ENCODE results near the gene MRPS23. TPM values are rescaled to one million over a fixed set of nuclear protein-coding genes. Genes with fewer than 3 reads are reported as not detected.

MRPS23 gene
- total RNA-seq, 3 donors from 2014 or later (not counting 1 experiment from before 2014, with no cell fraction given), result 12.8 to 17.3 (median 17.2) TPM

DNA sequence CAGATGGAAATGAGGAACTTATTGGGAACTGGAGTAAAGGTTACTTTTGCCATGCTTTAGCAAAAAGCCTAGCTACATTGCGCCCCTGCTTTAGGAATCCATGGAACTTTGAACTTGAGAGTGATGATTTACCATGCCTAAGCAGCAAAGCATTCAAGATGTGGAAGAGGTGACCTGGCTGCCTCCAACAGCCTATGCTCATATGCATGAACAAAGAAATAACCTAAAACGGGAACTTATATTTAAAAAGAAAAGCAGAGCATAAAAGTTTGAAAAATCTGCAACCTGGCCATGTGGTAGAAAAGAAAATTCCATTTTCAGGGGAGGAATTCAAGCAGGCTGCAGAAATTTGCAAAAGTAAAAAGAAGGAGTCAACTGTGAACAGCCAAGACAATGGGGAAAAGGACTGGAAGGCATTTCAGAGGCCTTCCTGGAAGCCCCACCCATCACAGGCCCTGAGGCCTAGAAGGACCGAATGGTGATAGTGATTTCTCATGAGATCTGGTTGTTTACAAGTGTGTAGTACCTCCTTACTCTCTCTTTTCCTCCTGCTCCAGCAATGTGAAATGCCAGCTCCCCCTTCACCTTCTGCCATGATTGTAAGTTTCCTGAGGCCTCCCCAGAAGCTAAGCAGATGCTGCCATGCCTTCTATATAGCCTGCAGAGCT is 48.7 kb downstream of the MRPS23 start:
- H3K27me3 Mint-ChIP-seq (ENCODE audit: low read depth in 2 of 2), result peaks cover 2 to 5% of the 10 kb centered on the region in 2 donors
- Histone ChIP-seq H3K4me1 (ENCODE audit: control insufficient read depth, insufficient read depth, low read length) (no peaks in the 10 kb centered on the region), H3K9me3 (ENCODE audit: control insufficient read depth, insufficient read depth, low read length) (peaks cover 8% of the 10 kb centered on the region), H3K36me3 (ENCODE audit: control insufficient read depth, insufficient read depth, low read length) (no peaks in the 10 kb centered on the region), H3K27me3 (ENCODE audit: control insufficient read depth, insufficient read depth, low read length) (no peaks in the 10 kb centered on the region), H3K27ac (ENCODE audit: low read length) (no peak overlapping the region), H3K4me3 (ENCODE audit: low read length) (no peak overlapping the region)
- H3K36me3 Mint-ChIP-seq, result peaks cover 19% of the 10 kb centered on the region
- TF ChIP-seq, protein P1, sequence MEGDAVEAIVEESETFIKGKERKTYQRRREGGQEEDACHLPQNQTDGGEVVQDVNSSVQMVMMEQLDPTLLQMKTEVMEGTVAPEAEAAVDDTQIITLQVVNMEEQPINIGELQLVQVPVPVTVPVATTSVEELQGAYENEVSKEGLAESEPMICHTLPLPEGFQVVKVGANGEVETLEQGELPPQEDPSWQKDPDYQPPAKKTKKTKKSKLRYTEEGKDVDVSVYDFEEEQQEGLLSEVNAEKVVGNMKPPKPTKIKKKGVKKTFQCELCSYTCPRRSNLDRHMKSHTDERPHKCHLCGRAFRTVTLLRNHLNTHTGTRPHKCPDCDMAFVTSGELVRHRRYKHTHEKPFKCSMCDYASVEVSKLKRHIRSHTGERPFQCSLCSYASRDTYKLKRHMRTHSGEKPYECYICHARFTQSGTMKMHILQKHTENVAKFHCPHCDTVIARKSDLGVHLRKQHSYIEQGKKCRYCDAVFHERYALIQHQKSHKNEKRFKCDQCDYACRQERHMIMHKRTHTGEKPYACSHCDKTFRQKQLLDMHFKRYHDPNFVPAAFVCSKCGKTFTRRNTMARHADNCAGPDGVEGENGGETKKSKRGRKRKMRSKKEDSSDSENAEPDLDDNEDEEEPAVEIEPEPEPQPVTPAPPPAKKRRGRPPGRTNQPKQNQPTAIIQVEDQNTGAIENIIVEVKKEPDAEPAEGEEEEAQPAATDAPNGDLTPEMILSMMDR (IDR thresholded peaks at IDR 0.05), result no peak
- no peak for ATAC-seq
- no peak overlapping the region for H3K27ac Mint-ChIP-seq
- H3K9me3 Mint-ChIP-seq, result peaks cover 5 to 10% of the 10 kb centered on the region in 2 donors
- intact Hi-C loops (cut with micrococcal nuclease), result no loop called here
- DNase-seq, result no peak
- H3K4me1 Mint-ChIP-seq, result no peaks in the 10 kb centered on the region
- no peak overlapping the region for H3K4me3 Mint-ChIP-seq
- 68% methylated on average over 2 of the region's 3 CpGs for WGBS (ENCODE audit: insufficient coverage)

DNA sequence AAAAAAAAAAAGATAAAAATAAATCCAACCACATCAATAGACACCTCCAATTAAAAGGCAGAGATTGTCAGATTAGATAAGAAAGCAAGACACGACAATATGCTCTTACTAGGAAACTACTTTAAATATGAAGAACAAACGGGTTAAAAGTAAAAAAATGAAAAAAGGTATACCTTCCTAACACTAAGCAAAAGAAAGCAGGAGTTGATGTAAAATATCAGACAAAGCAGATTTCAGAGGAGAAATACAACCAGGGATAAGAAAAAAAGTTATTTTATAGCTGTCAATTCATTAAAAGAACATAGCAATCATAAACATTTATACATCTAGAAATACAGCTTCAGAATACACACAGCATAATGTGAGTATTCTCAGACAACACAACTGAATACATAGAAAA is 55.0 kb downstream of the MRPS23 start:
- Histone ChIP-seq H3K9me3 (ENCODE audit: control insufficient read depth, insufficient read depth, low read length) (no peaks in the 10 kb centered on the region), H3K4me1 (ENCODE audit: control insufficient read depth, insufficient read depth, low read length) (no peaks in the 10 kb centered on the region), H3K4me3 (ENCODE audit: low read length) (no peak overlapping the region), H3K27me3 (ENCODE audit: control insufficient read depth, insufficient read depth, low read length) (no peaks in the 10 kb centered on the region), H3K36me3 (ENCODE audit: control insufficient read depth, insufficient read depth, low read length) (no peaks in the 10 kb centered on the region), H3K27ac (ENCODE audit: low read length) (no peak overlapping the region)
- TF ChIP-seq, protein P1 (IDR thresholded peaks at IDR 0.05), result no peak
- intact Hi-C loops (cut with micrococcal nuclease), result no loop called here
- Mint-ChIP-seq H3K27me3 (ENCODE audit: low read depth in 2 of 2) (peaks cover 6 to 32% of the 10 kb centered on the region in 2 donors), H3K4me3 (no peak overlapping the region), H3K36me3 (no peaks in the 10 kb centered on the region), H3K27ac (no peak overlapping the region), H3K4me1 (no peaks in the 10 kb centered on the region), H3K9me3 (no peaks in the 10 kb centered on the region)
- no peak for ATAC-seq
- no peak for DNase-seq
- no CpG with 5 or more reads among the region's 2 CpGs for WGBS (ENCODE audit: insufficient coverage)

DNA sequence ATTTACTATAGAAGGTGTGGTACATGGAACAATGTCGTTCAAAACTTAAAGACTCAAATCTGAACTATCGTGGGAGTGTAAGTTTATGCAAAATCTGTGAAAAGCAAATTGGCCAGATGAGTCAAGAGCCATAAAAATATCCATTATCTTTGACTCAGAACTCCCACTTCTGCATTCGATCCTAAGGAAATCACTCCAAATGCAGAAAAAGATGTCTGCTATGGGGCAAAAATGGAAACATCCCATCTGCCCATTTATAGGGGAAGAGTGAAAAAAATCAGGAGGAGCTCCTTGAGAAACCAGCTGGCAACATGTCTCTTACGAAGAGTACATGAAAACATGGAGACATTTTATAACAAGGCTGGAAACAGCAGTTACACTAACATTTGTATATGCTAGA is 61.1 kb downstream of the MRPS23 start:
- DNase-seq (no peak), ATAC-seq (no peak)
- Mint-ChIP-seq H3K4me3 (no peak overlapping the region), H3K36me3 (no peaks in the 10 kb centered on the region), H3K27me3 (ENCODE audit: low read depth in 2 of 2) (peaks cover 23 to 35% of the 10 kb centered on the region in 2 donors), H3K27ac (no peak overlapping the region), H3K4me1 (no peaks in the 10 kb centered on the region), H3K9me3 (no peaks in the 10 kb centered on the region)
- H3K4me3 ChIP-seq (ENCODE audit: low read length), result no peak overlapping the region
- H3K36me3 ChIP-seq (ENCODE audit: control insufficient read depth, insufficient read depth, low read length), result no peaks in the 10 kb centered on the region
- intact Hi-C loops (cut with micrococcal nuclease), result loop anchor here (10.0 kb wide), 1 partner anchor 654 kb away; no protein-coding TSS in a partner anchor
- TF ChIP-seq, protein P1 (IDR thresholded peaks at IDR 0.05), result no peak
- no peaks in the 10 kb centered on the region for H3K4me1 ChIP-seq (ENCODE audit: control insufficient read depth, insufficient read depth, low read length)
- H3K27me3 ChIP-seq (ENCODE audit: control insufficient read depth, insufficient read depth, low read length), result no peaks in the 10 kb centered on the region
- WGBS (ENCODE audit: insufficient coverage), result 67% methylated on average over 4 of the region's 4 CpGs
- no peaks in the 10 kb centered on the region for H3K9me3 ChIP-seq (ENCODE audit: control insufficient read depth, insufficient read depth, low read length)
- no peak overlapping the region for H3K27ac ChIP-seq (ENCODE audit: low read length)

DNA sequence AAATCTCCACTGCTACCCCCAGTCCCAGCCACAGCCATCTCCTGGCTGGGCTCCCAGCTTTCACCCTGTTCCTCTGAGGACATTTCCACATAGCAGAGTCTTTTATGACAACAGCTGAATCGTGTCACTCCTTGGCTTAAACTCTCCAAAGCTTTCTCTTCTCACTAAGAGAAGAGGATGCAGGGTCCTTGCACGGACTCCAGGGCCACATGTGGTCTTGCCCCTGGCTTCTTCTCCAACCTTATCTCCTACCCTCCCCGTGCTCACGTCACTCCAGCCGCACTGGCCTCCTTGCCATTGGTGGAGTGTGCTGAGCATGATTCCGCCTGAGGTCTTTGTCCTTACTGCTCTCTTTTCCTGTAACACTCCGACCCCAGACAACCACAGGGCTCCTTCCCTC is 64.8 kb downstream of the MRPS23 start:
- Histone ChIP-seq H3K27me3 (ENCODE audit: control insufficient read depth, insufficient read depth, low read length) (peaks cover 8% of the 10 kb centered on the region), H3K27ac (ENCODE audit: low read length) (no peak overlapping the region), H3K4me1 (ENCODE audit: control insufficient read depth, insufficient read depth, low read length) (peaks cover 10% of the 10 kb centered on the region), H3K36me3 (ENCODE audit: control insufficient read depth, insufficient read depth, low read length) (no peaks in the 10 kb centered on the region), H3K4me3 (ENCODE audit: low read length) (no peak overlapping the region), H3K9me3 (ENCODE audit: control insufficient read depth, insufficient read depth, low read length) (no peaks in the 10 kb centered on the region)
- Mint-ChIP-seq H3K4me3 (no peak overlapping the region), H3K27me3 (ENCODE audit: low read depth in 2 of 2) (peaks cover 21 to 23% of the 10 kb centered on the region in 2 donors), H3K36me3 (no peaks in the 10 kb centered on the region), H3K27ac (no peak overlapping the region), H3K9me3 (no peaks in the 10 kb centered on the region), H3K4me1 (no peaks in the 10 kb centered on the region)
- ATAC-seq (no peak), DNase-seq (no peak)
- 87% methylated on average over 7 of the region's 7 CpGs for WGBS (ENCODE audit: insufficient coverage)
- TF ChIP-seq, protein P1 (IDR thresholded peaks at IDR 0.05), result no peak
- intact Hi-C loops (cut with micrococcal nuclease), result loop anchor here (10.0 kb wide), 1 partner anchor 650 kb away; no protein-coding TSS in a partner anchor

Data from natural killer cell (primary cell).